Dermis microvascular lymphatic vessel endothelial cell (primary cell): Measurements from ENCODE around the gene RCAN2. TPM values are rescaled to one million over a fixed set of nuclear protein-coding genes. Genes with fewer than 3 reads are reported as not detected.
A peak's percentile ranks its signal among the peaks of the same experiment; 100 is the strongest.

ENCODE experiments used
- DNase-seq, 2 donors: peaks; one replicate each; pipeline versions ENCODE4 v3.0.0 to v3.0.0-alpha.2; 2010; ENCODE audit warnings: low read depth in 2 of 2
- total RNA-seq: library from RNA; depleted of rRNA; stranded (reverse); fragments of >200 nt; gene quantifications from 2 replicates; pipeline ENCODE4 v1.2.1, GENCODE V29; 2014

The RCAN2 gene
- total RNA-seq, 1 donor from 2014 or later = 0.26 TPM

GRCh38 chr6:46262928-46263706, 228.1 kb downstream of the RCAN2 start:
- no peak for DNase-seq

GRCh38 chr6:46258249-46258648, 233.0 kb downstream of the RCAN2 start:
- no peak for DNase-seq

- DNase-seq = no peak
Observed at GRCh38 chr6:46255528-46255927, 235.7 kb downstream of the RCAN2 start.

GRCh38 chr6:46254946-46255345, 236.3 kb downstream of the RCAN2 start:
- no peak for DNase-seq

GRCh38 chr6:46254331-46254730, 236.9 kb downstream of the RCAN2 start:
- no peak for DNase-seq

DNA sequence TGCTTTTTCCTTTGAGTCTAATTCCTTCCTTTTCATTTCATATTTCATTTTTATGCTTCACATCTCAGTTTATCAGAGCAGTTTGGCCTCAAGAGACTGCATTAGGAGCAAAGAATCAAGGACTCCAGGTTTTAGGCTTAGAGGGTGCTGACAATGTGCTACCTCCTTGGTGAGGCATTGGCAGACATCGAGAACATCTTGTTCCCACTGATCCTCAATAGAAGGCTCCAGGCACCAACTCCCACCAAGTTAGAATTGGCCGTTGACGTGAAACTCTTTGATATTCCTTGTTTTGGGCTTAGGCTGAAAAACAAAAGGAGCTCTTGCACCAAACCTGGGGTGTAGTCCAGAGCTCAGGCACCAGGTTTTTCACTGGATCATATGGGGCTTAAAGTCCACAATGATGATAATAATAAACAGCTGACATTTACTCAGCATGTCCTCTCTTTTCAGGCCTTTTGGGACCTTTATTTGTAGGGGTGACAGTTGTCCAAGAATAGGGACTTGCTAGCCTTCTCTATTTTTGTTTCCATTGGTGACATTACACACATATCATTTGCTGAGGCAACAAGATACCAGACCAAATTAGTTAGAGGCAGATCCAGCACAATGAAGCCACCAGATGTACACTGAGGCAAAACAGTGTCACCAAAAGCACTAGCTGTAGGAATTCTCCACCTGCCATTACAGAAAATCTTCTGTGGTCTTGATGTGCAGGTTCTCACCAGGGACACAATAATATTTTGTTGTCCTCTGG, 239.5 kb downstream of the RCAN2 start:
- DNase-seq = no peak

GRCh38 chr6:46248143-46248542, 243.1 kb downstream of the RCAN2 start:
- DNase-seq = no peak

DNA sequence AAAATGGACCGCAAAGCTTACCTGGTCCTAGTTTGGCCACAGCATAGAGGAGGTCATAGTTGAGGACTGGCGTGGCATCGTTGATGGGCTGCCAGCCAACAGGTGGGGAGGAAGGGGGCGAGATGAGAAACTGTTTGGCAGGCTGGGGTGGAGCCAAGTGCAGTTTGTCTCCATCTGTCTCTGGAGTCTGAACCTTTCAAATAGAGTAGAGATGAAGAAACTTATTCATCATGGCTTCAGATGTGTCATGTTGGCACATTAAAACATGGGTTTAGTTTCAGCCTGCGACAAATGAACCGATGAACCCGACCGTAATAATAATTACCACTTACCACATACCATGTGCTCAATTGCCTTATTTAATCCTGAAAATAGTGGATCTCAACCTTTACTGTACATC, 244.5 kb downstream of the RCAN2 start:
- DNase-seq = no peak

DNA sequence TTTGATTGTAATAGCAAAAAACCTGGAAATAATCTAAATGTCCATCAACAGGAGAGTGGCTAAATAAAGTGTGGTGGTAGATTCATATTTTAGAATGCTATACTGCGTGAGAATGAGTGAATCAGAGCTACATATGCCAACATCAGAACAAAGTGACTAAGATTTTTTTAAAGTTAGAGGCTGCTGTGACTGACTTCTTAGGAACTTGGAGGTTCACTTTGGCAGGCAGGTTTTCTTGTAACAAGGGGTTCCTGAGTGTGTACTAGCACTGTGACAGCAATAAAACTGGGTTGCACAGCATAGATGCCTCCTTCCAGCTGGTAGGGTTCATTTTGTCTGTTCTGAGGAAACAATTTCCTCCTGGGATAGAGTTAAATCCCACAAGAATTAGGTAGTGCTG, 245.2 kb downstream of the RCAN2 start:
- no peak for DNase-seq

DNA sequence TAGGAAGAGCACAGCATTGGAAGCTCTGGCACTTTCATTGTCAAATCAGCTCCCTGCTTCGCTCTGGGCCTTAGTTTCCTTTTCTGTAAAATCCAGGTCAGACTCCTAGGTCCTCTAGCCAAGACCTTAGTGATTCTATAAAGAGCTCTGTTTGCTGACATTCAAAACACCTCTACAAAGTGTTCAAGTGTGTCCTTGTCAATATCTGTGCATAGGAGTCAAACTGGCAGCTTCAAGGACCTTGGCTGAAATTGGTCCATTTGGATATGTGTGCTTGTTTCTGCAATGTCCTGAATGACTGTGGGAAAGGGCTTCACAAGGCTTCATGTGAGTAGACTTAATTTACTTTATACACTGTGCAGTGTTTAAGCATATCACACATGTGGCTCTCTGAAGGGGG, 246.6 kb downstream of the RCAN2 start:
- no peak for DNase-seq

DNA sequence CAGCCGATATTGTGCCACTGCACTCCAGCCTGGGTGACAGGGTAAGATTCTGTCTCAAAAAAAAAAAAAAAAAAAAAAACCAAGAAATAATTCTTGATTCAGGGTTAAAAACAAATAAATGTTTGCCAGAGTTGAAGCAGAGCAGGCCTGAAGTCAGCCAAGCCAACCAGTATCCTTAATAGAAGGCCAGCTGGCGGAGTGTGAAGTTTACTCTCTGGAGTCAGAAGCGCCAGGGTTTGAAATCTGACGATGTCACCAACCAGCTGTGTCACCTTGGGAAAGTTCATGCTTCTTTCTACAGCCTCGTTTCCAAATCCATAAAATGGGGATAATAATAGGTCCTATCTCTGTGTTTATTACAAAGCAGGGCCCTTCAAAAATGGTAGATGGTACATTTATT, 247.5 kb downstream of the RCAN2 start:
- no peak for DNase-seq

DNA sequence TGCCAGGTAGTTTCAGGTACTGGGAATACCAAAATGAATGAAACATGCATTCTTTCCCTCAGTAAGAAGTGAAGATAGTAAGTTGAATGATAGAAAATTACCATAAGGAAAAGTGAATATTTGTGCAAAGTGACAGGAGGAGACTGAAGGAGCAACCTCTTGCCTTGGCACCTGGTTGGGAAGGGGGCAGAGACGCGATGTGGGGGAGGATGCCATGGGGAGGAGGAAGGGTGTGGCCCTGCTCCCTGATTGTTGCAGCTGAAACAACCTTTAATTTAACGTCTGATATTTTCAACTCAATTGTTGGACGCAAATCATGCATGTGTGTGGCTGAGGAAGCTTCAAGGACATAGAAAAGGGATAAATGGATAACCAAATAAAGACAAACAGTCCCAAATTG, 248.3 kb downstream of the RCAN2 start:
- DNase-seq = no peak

DNA sequence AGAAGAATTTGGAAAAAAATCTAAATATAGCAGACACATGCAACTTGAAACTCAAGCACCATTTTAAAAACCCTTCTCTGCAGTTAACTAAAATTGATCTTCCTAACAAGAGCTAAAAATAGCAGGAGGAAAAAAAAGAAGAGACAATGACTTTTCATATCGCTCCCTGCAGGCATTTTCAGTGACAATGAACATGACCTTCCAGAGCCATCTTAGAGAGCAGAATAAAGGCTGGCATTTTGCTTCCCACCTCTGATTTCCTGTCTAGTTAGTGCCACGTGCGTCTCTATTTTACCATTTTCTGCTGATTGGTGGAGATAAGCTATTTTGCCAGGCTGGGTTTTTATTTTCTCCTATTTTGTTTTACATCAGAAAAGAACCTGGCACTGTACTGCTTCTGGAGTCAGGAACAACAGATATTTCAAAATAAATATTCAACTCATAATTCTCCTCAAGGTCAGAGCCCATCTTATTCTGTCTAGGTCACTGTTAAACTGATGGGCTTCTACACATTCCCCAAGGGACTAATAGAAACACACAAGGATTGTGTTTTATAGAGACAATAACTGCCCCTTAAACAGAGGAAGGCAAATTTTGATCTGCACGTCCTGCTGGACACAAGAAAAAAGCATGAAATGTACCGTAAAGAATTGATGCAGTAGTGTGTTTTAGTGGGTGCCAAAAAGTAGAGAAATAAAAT, 250.2 kb downstream of the RCAN2 start:
- DNase-seq = no peak

DNA sequence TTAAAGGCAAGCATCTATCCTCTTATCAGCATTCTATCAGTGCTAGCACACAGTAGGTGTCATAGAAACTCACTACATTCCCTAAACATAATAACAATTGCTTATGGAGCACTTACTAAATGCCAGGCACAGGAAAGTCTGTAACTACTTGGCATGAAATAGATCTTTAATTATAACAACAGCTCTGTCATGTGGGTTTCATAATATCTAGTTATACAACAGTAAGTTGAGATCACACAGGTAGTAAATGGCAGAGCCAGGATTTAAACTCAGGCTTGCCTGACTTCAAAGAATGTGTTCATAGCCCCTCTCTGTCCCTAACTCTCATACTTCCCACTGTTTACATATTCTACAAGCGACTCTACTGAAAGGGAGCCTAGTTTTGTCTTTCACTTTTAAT, 254.5 kb downstream of the RCAN2 start:
- no peak for DNase-seq

DNA sequence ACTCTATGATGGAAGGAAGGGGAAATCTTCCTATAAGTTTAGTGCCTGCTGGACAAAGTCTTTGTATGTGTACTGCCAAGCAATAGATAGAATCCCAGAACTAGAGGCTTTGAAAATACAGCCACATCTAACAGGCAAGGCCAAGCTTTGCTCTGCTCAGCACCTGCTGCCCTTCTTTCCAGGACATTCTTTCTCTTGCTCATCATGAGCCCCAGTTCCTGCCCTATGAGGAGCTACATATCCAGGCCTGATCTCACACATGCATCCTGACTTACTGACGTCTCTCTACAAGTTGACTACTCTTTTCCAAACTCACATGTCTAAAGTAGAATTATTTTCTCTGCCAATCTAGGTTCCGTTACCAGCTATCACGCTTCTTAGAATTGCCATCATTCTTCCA, 256.0 kb downstream of the RCAN2 start:
- DNase-seq = no peak

DNA sequence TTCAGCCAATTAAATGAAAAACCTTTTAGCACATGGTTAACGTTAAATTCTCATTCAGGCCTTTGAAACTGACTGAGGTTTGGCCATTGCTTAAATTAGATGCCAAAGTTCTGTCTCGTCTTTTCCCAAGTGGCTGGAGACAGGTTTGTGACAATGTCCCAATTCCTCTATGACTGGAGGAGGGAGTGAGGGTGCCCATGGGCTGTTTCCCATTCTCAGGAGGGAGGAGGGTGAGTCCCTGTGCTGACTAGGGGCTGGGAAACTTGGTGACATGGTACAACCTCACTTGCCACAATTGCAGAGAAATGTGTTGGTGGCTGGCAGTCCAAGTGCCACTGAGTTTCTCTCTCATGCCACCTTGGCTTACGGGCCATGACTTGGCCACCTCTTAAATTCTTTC, 256.5 kb downstream of the RCAN2 start:
- no peak for DNase-seq

- DNase-seq = no peak
Observed at GRCh38 chr6:46234156-46234556, 257.1 kb downstream of the RCAN2 start.

- no peak for DNase-seq
Observed at GRCh38 chr6:46233129-46233528, 258.1 kb downstream of the RCAN2 start.

DNA sequence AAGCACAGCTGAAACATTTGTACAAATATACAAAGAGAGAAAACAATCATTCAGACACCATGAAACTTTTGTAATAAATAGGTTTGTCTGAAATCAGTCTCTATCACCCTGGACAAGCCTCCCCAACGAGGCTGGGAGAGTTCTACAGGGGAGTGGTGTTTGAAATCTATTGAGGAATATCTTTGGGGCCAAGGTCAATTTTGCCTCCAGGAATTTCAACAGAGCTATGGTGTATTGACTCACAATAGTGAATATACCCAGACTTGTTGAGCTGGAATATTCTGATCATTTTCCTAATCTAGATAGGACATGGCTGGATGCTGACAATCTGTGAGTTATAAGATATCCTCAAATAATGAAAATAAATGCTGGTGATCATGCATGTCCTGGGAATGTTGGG, 269.0 kb downstream of the RCAN2 start:
- DNase-seq = no peak

DNA sequence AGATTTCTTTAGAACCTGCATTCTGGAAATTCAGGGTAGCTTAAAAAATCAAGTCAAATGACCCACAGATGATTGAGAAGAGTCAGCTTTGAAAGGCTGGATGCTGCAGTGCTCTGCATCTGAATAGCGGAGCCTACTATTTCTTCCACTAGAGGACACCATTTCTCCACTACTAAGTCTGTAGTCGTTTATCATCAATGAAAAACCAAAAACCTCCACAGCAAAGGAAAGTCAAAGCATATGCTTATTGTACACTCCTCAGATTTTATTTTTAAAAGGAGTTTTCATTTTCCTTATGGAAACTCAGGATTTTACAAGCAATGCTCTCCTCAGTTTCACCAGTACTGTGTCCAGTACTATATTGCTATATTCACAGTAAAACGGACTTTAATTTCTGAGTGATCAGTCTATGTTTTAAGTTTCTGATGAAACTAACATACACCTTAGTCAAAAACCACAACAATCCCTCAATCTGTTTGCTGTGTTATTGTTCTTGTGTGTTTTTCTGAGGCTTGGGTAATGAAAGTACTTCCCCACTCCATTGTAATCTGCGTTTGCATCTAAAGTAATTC, 269.9 kb downstream of the RCAN2 start:
- DNase-seq = peak; percentile 11 to 13

DNA sequence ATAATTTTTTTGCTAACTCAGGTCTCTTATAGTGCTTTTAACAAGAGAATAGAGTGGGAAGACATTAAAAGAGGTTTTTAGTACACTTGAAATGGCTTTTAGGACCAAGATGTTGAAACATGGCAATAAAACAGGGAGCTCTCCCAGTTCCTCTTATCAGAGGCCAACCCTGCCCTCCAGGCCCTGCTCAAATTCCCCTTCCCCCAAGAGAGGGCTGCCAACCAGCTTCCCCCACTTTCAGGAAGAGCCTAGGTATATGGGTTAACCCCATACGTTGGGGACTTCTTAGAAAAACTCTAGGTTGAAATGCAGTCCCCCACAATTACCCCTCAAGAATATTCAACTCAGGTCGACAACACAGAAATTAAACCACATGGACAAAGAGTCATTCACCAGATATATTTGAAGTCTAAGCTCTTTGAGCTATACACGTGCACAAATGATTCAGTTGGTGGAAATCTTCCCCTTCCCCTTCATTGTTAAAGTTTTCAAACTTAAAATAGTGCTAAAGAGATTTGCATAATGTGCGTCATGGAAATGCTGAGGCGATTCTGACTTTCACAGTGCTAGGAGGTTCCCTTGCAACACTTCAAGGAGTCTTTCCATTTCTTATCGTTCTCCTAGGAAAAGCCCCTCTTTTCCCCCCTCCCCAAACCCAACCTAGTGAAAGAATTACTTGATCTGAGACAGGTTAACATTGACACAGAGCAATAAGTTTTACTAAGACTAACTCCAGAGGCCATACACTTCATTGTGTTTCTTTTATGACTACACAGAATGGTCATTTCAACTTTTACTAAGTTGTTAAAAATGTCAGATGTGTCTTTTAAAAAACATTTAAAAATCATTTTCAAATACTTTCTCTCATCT, 270.7 kb downstream of the RCAN2 start:
- DNase-seq = no peak
